HG03196 (cell line): ENCODE results near the gene BCAN.

Experiments
- ATAC-seq: cut with Tn5 transposase; IDR thresholded peaks from one replicate; pipeline ENCODE4 v1.9.1; 2021; ENCODE audit not compliant: unreplicated experiment

BCAN gene

GRCh38 chr1:156676114-156676819 is 34.4 kb downstream of the BCAN start:
- no peak for ATAC-seq

DNA sequence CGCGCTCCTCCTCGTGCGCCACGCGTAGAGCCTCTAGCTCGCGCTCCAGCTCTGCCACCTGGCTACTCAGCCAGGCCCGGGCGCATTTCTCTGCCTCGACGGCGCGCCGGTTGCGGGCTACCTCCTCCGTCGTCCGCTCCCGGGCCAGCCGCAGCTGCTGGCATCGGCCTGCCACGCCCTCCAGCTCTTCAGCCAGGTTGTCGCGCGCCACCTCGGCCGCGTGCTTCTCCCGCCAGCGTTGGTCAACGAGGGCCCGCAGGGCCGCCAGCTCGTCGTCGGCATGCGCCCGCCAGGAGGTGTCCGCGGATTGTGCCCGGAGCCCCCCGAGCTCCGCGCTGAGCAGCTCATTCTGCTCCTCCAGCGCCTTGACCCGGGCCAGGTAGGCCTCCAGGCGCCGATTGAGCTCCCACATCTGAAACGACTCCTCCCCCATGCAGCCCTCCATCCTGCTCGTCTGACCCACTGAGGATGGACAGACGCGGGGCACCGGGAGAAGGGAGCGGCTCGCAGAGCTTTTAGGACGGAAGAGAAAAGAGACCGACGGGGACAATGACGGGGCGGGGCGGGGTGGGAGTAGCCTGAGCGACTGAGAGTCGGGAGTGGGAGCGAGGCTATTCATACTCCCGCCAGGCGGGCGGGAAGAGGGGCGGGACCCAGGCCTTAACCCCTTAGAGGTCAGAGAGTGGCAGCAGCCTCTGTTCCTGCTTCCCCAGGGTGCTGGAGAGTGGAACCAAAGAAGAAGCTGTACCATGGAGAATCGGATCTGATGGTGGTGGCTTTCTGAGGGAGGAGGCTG is 35.1 kb downstream of the BCAN start, which contains the start of gene NES:
NES (minus strand) TSS at position 588 of the 796 bp plus-strand sequence; CDS start at position 445, 143 bp downstream.
- no peak for ATAC-seq

DNA sequence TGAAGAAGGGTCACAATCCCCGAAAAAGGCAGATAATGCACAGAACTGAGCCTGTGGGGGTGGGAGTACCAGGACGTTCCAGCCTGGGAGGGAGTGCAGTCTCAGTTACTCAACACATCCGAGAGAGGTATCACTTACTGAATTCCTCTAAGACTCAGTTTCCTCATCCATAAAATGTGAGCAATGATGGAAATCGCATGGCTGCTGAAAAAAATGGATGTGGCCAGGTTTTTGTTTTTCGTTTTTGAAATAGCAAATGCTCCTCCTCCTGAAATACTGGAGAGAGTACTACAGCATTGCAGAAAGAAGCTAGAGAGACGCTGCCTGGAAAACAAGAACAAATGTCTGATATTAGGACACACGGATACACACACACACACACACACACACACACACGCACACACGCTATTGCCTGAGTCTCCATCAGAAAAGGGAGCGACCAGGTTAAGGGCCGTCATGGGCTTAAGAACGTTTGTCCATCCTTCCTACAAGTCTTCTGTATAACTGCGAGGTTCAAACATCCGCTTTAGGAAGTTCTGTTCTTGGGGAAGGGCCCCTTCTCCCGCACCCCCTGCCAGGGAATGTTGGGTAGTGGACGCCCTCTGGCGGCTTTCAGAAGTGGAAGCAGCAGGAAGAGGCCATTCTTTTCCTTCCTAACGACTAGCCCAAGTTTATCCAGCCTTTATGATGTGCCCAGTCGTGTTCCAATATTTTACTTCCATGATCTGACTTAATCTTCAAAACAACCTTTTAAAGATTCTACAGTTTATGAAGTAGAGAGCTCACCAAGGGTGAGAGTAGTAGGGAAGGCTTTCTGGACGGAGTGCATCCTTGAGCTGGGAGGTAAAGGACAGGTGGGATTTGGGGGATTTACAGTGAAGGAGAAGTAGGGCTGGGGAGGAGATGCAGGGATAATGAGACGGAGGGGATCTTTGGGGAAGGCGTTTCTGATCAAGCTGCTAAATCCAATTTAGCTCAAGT is 36.0 kb downstream of the BCAN start:
- ATAC-seq = no peak

- ATAC-seq = no peak
Measured at GRCh38 chr1:156680056-156680455, 38.1 kb downstream of the BCAN start.

DNA sequence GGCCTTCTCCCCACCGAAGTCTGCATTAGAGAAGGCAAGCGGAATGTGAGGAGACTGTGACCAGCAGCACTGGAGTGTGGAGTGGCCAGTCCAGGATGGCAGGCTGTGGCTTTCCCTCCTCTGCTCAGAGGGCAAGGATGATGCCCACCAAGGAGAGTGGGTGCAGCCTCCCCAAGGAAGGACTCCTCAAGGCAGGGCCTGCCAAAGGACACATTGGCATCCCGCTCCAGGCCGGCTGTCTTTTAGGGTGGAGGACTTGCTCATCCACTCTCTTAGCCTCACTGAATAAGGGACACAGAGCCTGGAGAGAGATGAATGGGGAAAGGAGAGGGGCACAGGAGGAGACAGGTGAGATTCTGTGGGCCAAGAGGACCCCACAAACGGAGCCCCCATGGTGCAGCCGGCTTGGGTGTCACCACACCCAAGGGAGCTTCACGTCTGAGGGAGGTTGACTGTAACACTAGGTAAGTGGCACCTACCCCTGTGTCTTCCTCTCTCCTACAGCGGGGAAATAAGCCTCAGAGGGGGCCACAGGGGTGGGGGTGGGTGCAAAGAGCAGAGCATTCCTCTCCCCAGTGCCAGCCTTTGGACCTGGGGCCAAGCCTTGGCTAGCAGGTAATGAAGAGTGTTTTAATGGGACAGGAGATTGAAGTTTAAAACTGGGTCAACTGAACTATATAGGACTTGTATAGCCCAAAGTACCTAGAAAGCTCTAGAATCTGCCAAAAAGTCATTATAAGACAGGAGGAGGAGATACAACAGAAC is 39.5 kb downstream of the BCAN start:
- ATAC-seq = no peak

DNA sequence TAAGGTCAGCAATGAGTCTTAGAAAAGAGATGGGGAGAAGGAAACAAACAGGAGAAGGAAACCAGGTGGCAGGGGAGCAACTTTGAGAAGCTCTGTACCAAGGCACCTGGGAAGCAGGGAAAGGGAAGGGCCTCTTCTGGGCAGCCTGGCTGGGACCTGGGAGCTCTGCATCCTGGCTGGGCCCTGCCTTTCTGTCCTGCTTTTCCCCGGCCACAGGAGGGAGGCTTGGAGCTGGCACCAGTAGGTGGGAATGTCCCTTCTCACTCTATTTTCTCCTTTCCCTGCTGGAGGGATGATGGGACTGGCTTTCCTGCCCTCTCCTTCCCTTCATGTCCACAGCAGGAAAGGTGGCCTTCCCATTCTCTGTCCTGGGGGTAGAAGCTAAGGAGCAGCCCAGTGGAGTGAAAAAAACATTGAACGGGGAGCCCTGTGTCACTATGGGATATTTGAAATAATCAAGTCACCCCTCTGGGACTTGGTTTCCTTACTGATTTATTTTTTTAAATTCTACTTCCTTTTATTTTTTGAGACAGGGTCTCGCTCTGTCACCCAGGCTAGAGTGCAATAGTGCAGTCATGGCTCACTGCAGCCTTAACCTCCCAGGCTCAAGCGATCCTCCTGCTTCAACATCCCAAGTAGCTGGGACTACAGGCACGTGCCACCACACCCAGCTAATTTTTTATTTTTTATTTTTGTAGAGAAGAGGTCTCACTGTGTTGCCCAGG is 40.4 kb downstream of the BCAN start:
- ATAC-seq = no peak

DNA sequence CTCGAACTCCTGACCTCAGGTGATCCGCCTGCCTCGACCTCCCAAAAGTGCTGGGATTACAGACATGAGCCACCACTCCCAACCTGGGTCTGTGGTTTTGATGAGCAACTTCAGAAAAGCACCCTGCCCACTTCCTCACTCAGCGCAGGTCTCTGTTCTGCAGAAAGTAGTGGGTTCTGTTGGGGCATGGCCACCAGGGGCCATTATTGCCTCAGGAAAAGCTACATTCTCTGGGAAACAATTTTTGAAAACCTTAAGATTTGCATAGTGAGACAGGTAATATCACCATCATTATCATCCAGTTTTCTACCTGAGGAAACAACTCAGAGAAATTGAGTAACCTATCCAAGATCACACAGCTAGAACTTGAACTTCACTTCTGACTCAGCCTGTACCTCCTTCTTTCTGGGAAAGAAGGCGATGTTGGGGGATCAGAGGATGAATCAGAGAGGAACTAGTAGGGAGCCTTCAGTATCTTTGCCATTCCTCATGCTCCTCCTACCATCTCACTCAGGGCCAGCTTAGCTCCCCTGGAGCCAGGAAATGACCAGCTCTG is 42.4 kb downstream of the BCAN start:
- ATAC-seq = no peak

DNA sequence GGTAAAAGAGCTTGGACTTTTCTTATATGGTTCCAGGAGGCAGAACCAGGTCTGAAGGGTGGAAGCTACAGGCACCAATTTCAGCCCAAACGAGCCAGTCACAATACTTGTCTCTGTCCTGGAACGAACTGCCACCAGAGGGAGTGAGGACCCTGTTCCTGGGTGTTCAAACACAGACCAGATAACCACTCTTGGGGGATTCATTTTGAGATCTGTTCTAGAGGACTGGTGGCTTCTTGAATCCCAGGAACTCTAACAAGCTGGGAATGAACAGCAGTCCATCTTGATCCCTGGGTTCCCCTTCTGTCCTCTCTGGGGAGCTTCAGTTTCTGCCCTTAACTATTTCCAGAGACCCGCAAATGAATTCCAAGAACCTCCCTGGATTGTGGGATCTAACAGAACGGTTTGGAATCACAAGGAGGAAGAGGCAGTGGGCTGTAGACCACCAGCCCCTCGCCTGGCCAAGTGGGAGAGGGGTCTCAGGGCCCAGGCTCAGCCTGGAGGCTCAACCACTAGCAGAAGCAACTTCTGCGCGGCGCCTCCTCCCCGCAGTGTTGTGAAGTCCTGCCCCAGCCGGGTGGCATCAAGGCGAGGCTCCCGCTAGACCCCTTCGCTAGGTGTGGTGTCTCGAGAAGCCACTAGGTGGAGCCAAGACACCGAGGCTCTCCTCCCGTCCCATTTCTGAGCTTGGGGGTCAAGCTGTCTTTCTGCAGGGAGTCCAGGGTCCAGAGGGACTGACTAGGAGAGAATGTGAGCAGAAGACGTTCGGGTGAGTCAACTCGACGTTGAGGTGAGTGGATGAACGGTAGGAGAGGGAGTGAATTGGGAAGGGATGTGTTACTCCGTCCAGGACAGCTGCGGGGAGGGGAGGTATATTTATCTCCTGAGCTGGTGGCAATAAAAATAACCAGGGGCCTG is 47.4 kb downstream of the BCAN start:
- ATAC-seq = no peak

DNA sequence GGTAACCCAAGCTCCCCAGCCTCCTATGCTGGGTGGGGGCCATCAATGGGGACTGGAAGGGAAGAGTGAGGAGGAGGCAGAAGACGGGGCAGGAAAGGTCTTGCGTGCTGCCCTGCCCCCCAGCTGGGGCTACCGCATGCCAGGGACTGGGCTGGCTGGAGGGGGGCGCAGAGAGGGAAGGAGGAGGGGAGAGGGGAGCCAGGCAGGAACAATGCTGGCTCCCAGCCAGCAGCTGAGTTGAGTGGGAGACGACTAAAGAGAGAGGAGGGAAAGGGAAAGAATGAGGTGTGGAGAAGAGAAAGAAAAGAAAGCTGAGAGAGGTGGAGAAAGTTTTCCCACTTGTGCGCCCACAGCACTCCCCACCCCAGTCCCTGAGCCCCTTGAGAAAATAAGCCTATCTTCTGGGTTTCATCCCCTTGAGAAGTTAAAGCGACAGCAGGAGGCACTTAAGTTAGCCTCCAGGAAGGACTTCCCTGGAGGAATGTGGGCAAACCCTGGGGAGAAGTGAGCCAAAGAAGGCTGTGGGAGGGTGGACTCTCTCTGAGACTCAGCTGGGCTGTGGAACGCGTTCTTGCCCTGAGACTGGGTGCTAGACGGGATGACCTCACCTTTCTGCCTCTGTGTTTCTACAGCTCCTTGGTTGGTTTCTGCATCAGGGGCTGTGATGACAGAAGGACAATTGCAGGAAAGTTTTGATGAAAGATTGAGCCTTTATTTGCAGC is 48.2 kb downstream of the BCAN start:
- ATAC-seq = no peak

DNA sequence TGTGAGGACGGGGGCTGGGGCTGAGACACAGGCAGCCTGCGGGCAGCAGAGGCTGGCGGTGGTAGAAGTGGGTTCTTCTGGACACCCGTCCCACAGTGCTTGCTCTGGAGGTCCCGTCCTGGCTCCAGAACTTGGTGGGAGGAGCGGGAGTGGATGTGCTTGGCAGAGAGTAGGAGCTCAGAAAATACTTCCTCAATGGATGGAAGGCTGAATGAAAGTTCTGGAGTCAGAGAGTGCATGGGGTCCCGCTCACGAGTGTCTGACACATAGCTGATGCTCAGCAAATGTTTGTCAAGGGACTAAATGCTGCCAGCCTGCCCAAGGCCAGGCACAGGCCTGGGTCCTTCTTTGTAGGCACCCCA is 48.7 kb downstream of the BCAN start:
- no peak for ATAC-seq

DNA sequence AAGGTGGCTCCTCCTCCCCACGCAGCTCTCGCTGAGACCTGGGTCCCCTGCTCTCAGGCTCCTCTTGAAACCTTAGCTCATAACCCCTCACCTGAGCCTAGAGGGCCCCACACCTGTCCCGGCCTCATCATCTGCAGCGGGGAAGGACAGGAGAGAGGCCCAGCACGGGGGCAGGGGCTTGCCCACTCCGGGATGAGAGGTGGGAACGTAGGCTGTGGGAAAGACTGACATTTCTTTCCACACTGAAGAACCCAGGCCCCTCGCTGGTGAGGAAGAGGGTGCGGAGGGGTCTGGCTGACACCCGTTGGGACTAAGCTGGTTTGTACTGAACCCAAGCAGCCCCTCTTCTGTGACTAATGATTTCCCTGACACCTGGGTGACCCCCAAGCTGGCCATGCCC is 49.3 kb downstream of the BCAN start:
- ATAC-seq = no peak

DNA sequence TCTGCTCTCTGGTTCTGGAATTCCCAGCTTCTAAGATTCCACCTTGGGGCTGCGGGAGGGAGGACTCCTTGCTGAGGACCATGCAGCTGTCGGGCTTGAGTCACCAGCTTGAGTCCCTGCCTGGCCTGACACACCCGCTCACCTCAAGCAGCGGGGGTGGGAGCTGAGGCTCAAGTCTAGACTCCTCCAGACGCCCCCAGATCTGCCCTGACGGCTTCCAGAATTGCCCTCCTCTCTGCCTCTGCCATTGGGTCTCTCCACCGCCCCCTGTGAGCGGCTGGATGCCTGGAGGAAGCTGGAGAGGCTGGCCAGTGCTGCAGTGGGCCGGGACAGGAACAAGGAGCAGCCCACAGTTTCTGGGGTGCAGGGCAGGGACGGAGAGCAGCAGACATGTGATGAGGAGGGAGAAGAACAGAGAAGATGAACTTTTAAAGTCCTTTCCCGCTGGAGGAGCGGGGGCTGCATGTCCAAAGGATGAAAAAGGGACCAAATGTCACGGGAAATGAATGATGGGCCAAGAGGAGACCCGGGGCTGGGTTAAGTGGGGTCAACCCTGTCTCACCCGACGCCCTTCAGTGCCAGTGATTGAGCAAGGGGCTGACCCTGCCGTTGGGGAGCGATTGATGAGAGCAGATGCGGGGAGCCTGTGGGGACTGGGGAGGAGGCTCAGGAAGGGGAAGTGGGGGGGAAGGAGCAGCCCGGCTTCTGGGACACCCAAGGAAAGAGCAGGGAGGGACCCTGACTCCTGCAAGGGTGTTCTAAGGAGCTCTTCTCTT is 49.9 kb downstream of the BCAN start:
- no peak for ATAC-seq

- no peak for ATAC-seq
Measured at GRCh38 chr1:156692441-156692924, 50.6 kb downstream of the BCAN start.

DNA sequence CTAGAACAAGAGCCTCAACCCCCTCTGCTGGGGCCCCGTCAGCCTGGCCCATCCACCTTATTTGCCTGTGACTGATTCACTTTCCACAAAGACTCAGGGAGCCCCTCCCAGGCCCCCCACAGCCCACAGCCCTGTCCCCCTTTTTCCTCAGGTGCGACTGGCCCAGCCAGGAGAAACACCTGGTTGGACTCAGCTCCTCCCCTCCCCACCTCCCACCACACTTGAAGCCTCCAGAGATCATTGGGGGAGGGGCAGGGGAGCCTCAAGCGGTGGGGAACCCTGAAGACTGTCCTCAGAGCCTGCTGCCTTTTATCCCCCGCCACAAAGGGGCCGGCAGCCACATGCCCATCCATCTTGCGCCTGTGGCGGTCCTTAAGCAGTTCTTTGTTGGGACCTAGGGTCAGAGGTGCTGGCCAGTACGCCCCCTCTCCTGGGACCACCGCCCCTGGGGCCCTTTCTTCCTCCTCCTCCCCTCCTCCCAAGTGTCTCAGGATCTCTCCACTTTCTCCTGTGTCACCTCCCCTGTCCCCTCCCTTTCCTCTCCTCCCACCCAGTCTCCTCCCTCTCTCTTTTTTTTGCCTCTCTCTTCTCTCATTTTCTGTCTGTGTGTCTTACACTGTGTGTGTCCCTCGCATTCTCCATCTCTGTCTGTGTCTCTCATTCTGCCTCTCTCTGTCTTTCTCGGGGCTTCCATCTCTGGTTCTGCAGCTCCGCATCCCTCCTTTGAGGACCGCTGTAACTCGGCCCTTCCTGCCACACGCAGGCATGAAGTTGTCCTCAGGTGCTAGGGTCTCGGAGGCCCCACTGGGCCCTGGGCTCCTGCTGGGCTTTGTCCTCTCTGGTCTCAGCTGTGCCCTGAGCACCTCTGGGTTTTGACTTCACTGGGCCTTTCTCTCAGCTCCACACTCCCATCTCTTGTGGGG is 51.3 kb downstream of the BCAN start:
- no peak for ATAC-seq

- no peak for ATAC-seq
Measured at GRCh38 chr1:156693848-156694689, 52.2 kb downstream of the BCAN start.
